GM21786 (cell line): Measurements from ENCODE around the gene ATG9A.
A peak's percentile ranks its signal among the peaks of the same experiment; 100 is the strongest.

Experiments used
- ATAC-seq: cut with Tn5 transposase; IDR thresholded peaks from one replicate; pipeline ENCODE4 v1.9.1; 2021; ENCODE audit not compliant: unreplicated experiment

Gene ATG9A

GRCh38 chr2:219178377-219179175 lies 50.9 kb downstream of the ATG9A start:
- peak; percentile 14 for ATAC-seq

- ATAC-seq = peak; percentile 37
These were observed 51.7 kb downstream of the ATG9A start, which contains the start of gene RETREG2 for GRCh38 chr2:219177552-219178376. Gene RETREG2 (plus strand): TSS chr2:219178275. CDS start chr2:219178353, 78 bp downstream.

- ATAC-seq = peak; percentile 64
These were observed 52.5 kb downstream of the ATG9A start, which contains the start of gene CNPPD1 for GRCh38 chr2:219176818-219177551. Gene CNPPD1 (minus strand): TSS chr2:219176925. CDS start chr2:219176828, 97 bp downstream.

- ATAC-seq = peak; percentile 39
These were observed 53.3 kb downstream of the ATG9A start for GRCh38 chr2:219175928-219176817.

GRCh38 chr2:219175486-219175885 lies 54.0 kb downstream of the ATG9A start:
- ATAC-seq = no peak

GRCh38 chr2:219174801-219175200 lies 54.6 kb downstream of the ATG9A start:
- no peak for ATAC-seq

DNA sequence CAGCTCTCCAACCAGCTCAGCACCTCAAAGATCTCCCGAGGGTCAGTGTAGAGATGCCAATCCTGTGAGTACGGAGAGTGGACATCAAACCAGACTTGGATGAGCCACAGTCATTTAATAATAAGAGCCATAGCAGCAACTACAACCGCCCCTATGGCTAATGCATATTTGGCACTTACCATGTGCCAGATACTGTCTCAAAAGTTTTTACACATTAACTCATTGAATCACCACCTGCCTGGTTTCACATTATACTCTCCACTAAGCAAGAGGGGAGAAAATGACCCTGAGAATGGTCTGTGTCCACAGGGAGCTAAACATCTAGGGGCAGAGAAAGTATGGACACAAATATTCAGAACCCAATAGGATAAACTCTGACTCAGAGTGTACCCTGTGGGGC lies 55.3 kb downstream of the ATG9A start:
- no peak for ATAC-seq

DNA sequence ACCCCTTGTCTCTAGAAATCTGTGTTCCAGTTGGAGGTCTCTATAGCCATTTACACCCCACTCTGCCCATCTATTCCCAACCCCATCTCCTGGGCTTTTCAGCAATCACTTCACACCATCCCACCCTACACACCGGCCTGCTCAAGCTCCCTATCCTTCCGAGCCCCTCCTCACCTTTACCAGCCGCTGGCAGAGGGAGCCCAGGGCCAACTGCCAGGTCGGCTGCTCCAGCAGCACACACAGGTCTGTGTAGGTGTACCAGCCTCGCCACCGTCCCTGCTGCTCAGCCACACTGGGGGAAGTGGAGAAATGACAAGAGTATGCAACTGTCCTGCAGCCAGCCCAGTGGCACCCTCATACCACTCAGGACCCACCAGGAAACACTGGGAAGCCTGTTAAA lies 56.3 kb downstream of the ATG9A start:
- no peak for ATAC-seq

GRCh38 chr2:219172231-219173154 lies 56.9 kb downstream of the ATG9A start:
- no peak for ATAC-seq

GRCh38 chr2:219171231-219171651 lies 58.2 kb downstream of the ATG9A start:
- no peak for ATAC-seq

- no peak for ATAC-seq
These were observed 59.3 kb downstream of the ATG9A start, which contains the start of gene SLC23A3 for GRCh38 chr2:219169930-219170654. Gene SLC23A3 (minus strand): TSS chr2:219170029. CDS start chr2:219169984, 45 bp downstream.
